COLO829 (cell line): Measurements from ENCODE around the gene ALG11.
"Not testable (repeated sequence)": the region's sequence is repeated elsewhere in the genome, so short reads cannot be mapped to it uniquely, and the experiment has no call there.

Experiments used
- DNase-seq: peaks from one replicate; pipeline ENCODE4 v3.0.0; 2012; ENCODE audit warnings: low spot score

Gene ALG11, protein sequence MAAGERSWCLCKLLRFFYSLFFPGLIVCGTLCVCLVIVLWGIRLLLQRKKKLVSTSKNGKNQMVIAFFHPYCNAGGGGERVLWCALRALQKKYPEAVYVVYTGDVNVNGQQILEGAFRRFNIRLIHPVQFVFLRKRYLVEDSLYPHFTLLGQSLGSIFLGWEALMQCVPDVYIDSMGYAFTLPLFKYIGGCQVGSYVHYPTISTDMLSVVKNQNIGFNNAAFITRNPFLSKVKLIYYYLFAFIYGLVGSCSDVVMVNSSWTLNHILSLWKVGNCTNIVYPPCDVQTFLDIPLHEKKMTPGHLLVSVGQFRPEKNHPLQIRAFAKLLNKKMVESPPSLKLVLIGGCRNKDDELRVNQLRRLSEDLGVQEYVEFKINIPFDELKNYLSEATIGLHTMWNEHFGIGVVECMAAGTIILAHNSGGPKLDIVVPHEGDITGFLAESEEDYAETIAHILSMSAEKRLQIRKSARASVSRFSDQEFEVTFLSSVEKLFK

DNA sequence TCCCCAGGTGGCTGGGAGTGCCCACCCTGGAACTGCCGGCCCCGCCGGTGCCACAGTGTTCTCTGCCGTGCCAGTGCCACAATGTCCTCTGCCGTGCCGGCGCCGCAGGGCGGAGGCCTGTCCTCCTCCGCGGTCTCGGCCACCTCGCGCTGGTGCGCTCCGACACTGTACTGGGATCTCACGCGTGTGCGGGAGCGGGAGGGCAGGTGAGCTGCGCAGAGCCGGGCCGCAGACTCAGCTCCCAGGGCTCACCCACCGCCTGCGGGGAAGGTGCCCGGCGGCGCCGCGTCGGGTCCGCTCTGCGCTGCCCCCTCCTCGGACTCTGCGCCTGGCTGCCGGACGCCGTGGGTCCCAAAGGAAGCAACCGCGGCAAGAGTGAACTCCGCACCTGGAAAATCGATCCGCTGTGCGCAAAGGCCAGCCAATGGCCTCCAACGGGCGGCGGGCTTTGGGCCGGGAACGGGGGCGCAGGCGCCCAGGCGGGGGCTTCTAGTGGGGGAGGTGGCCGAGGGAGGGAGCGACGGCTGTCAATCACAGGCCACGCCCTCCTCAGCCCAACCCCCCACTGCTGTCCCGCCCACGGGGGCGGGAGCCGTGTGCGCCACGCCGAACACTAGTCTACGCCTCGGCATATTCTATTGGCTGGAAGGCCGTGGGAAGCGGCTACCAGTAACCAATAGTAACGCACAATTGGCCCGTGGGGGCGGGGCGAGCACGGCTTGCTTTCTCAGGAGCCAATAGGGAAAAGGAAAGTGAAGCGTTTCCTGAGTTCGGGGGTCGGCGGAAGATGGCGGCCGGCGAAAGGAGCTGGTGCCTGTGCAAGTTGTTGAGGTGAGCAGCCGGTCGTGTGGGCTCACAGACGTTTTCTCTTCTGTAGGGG lies at the start of gene ALG11:
Gene ALG11 (plus strand): TSS at position 767 of the 880 bp plus-strand sequence. CDS start 21 bp downstream, at position 788.
- peak; percentile 99 for DNase-seq

DNA sequence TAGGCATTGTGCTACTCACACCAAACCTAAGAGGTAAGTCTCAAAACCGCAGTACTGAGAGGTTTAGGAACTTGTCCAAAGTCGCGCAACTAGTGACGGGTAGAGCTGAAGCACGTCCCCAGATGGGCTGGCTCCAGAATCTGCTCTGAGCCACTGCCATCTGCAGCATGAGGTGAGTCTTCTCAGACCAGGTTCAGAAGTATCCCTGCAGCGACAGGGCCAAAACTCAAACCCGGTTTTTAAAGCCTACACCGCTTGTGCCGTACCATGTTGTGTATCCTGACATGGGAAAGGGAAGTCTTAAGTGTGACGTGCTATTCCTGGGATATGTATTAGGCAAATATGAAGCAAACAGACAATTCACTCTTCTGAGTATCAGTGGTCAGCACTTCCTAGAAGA lies 46.0 kb upstream of the ALG11 start:
- DNase-seq: no peak

GRCh38 chr13:51967482-51968446 lies 44.4 kb upstream of the ALG11 start:
- DNase-seq: no peak

- DNase-seq: no peak
Observed at GRCh38 chr13:51970349-51970748, 41.8 kb upstream of the ALG11 start.

DNA sequence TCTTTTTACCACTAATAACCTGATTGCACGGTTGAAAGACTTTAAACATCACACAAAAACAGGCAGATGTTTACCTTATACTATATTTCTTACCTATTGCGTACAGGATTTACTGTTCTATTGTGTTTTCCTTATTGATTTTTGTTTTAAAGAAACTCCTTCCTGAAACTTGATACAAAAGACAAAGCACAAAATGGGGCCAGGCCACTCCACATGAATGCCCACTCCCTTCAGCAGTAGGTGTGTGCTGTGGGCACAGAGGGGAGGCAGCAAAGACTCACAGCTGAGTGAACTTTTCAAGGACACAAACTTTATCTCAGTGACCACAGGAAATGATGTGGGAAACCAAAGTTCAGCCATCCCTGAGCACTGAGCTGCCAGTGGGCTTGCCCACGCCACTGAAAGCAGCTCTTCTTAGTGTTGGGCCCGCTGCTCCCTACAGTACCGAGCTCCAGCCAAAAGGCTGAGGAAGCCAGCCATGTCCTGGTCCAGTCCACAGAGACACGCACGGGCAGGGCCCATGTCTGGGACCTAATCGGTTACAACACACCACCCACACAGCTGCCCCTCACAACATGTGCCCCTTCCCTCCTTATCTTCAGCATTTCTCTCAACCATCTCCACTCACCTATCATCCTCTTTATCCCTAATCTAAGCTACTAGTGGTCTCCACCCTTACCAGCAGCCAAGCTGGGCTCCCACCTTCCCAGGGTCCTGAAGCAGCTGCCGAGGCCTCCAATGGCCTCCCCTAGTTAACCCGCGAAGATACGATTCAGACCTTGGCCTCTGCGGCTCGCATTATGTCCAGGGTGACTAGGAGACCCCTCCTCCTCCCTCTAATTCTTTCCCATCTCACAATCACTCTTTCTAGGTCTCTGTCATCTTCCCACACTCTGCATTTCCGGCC lies 40.4 kb upstream of the ALG11 start:
- DNase-seq: no peak

- no peak for DNase-seq
Observed at GRCh38 chr13:51974482-51974881, 37.7 kb upstream of the ALG11 start.

GRCh38 chr13:51976423-51976822 lies 35.8 kb upstream of the ALG11 start:
- no peak for DNase-seq

- DNase-seq: no peak
Observed at GRCh38 chr13:51976890-51977289, 35.3 kb upstream of the ALG11 start.

DNA sequence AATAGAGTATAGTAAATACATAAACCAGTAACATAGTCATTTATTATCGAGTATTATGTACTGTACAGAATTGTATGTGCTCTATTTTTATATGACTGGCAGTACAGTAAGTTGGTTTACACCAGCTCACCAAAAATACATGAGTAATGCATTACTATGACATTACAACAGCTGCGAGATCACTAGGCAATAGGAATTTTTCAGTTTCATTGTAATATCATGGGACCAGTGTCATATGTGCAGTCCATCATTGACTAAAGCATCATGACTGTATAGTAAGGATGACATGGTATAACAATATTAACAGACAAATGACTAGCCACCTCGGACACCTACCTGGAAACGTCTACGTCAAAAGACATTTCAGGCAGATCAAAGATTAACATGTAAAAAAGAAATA lies 34.6 kb upstream of the ALG11 start:
- DNase-seq: no peak

DNA sequence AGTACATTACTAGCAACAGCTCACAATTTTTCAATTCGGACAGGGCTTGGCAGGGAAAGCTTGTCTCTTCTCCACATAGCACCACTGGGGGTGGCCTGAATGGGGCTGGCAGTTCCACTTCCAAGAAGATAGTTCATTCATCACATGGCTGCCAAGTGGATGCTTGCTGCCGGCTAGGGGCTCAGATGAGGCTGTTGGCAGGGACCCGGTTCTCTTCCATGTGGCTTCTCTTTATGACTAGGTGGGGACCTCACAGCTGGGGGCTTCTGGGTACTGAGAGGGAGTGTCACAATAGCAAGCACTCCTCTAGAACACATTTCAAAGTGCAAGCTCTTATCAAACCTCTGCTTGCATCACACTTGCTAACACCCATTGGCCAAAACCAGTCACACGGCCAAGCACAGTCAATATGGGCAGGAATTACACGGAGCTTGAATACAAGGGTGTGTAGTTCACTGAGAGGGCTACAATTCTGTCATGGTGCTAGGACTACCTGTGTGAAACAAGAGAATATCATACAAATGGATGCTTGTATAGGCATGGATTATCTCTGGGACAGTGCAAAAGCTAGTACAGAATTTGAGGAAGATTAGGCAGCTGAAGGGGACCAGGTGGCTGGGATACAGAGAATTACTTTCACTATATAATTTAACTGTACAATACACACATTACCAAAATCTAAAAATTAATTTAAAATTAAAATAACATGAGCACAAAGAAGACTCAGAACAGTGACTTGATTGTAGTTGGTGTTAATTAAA lies 33.2 kb upstream of the ALG11 start:
- no peak for DNase-seq

DNA sequence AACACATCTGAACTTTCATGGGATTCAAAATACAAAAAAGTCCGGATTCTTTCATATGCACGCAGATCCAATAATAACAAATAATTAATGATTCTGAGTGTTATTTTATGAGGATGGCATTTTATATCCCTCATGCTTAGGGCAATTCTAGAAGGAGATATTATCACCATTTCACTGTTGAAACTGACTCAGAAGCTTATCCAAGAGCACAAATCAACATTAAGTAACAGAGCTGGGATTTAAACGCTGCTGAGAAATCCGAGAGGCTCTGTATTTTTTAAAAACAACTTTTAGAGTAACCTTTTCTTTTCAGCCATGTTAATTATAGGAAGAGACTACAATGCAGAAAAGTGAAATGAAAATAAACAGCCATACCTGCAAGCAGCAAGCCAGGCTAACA lies 31.3 kb upstream of the ALG11 start:
- no peak for DNase-seq

- no peak for DNase-seq
Observed at GRCh38 chr13:51981355-51981754, 30.8 kb upstream of the ALG11 start.

DNA sequence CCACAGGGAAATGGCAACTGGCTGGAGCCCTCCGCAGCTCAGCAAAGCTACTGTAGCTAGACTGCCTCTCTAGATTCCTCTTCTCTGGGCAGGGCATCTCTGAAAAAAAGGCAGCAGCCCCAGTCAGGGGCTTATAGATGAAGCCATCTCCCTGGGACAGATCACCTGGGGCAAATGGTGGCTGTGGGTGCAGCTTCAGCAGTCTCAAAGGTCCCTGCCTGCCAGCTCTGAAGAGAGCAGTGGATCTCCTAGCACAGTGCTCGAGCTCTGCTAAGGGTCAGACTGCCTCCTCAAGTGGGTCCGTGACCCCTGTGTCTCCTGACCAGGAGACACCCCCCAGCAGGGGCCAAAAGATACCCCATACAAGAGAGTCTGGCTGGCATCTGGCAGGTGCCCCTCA lies 28.9 kb upstream of the ALG11 start:
- not testable (repeated sequence) for DNase-seq

DNA sequence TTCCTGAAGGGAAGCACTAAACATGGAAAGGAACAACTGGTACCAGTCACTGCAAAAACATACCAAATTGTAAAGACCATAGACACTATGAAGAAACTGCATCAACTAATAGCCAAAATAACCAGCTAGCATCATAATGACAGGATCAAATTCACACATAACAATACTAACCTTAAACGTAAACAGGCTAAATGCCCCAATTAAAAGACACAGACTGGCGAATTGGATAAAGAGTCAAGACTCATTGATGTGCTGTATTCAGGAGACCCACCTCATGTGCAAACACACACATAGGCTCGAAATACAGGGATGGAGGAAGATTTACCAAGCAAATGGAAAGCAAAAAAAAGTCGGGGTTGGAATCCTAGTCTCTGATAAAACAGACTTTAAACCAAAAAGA lies 27.3 kb upstream of the ALG11 start:
- DNase-seq: not testable (repeated sequence)

DNA sequence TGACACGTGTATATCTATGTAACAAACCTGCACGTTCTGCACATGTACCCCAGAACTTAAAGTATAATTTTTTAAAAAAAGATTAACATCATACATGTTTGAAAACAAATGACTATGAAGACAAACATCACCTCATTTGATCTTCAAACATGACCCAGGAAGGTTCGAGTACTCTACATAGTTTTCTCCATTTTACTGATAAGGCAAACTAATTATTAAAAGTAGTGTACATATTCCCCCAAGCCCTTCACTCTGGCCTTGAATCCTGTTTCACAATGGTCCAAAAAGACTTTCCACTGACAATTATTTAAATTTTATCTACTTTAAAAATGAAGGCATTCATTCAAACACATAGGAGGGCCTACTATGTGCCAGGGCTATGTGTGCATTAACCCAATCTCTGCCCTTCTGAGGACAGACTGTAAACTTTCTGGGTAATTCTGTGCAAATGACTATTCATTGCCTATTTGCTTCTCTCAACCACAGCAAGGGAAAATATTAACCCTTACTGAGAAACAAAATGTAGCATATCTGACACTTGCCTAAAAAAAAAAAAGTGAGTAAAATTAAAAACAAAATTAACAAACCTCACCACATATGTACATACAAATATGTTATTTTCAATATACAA lies 23.1 kb upstream of the ALG11 start:
- no peak for DNase-seq

DNA sequence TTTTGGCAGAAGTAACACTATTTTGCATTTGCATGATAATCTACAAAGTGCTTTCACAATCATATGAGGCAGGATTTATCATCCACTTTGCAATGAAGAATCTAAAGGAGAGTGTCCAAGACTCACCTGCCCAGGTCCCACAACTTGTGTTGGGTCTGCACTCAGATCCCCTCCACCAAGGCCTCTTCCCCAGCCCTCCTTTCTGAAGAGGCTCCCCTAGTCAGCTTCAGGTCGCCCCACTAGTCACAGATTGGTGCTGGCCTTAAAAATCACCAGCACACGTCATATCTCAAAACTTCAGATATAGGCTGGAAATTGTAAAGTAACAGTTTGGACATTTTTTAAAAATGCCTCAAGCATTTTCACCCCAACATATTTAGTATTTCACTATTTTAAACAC lies 18.5 kb upstream of the ALG11 start:
- no peak for DNase-seq

DNA sequence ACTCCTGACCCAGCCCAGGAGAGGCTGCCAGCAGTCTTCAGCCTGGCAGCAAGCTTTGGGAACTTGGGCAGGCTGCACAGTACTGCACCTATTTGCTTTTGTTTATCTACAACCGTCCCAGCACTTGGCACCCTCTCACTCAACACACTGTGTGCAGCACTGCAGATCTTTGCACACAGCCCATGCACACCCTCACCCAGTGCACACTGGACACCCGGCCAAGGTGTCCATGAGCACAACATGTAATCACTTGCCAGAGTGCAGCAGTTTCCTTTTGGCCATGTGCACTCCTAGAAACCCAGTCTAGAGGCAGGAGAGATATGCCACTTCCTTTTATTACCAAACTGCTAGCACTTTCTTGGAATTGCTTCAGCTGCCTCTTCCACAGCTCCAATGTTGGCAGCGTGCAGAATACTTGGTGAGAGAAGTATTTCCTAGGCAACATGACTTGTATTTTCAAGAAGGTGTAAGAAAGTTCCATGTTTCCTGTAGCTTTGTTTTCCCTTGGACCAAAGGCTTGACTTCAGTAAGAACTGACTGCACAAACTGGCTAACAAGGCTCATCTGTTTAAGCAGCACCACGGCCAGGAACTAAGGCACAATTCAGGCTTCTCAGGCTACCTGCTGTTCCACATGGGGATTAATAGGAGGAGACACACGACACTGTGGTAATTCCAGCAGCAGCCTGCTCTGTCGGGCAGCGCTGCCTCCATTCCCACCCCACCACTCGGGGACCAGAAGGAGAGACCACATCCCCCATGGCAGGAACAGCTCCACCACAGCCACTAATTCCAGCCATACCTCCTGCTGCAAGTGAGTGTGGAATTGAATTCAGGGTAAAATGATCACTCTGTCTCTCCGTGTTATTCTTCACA lies 16.3 kb upstream of the ALG11 start:
- DNase-seq: no peak

DNA sequence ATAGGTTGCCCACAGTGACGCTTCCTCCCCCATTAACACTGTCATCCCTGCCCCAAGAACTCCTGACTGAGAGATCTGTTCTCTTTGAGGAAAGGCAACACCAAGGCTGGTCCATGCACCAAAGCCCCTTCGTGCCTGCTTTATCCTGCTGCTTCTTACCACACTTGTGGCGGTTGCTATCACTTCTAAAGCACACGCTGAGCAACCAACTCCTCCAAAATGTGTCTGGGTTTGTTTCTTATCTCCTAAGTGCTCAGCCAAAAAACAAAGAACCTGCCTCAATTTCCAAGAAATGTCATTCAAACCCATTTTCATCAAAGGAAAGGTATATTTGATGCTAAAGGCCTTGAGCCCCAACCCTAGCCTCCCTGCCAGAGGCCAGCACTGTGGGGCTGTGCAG lies 15.6 kb upstream of the ALG11 start:
- no peak for DNase-seq

GRCh38 chr13:51997186-51997585 lies 15.0 kb upstream of the ALG11 start:
- no peak for DNase-seq
